Activated T-cell treated with anti-CD3 and anti-CD28 coated beads, Interleukin-2, amount 50 U/mL, for 72 hours (primary cell): ENCODE data around the gene ZNF770. TPM values are rescaled to one million over a fixed set of nuclear protein-coding genes. Genes with fewer than 3 reads are reported as not detected.
A peak's percentile ranks its signal among the peaks of the same experiment; 100 is the strongest.

ENCODE experiments used
- ATAC-seq, 2 donors: fragments of 150-1000 bp; cut with Tn5 transposase; replicated peaks in 1 of 2; 2 replicates each; pipeline ENCODE4 v1.10.0; 2021; ENCODE audit warnings: moderate library complexity in 2 of 2, mild to moderate bottlenecking in 1 of 2
- DNase-seq, 2 donors: peaks; one replicate each; pipeline ENCODE4 v3.0.0; 2021 to 2022; ENCODE audit warnings: mixed read lengths in 1 of 2
- H3K27ac Mint-ChIP-seq: one replicate; pipeline ENCODE4 v1.8.0; 2022; ENCODE audit warnings: mild to moderate bottlenecking, moderate library complexity, mixed read lengths
- H3K27me3 Mint-ChIP-seq: one replicate; pipeline ENCODE4 v1.8.0; 2022; ENCODE audit warnings: low read depth, mixed read lengths
- H3K36me3 Mint-ChIP-seq, 2 donors: one replicate each; pipeline ENCODE4 v1.8.0; 2022; ENCODE audit warnings: mixed read lengths in 2 of 2, mild to moderate bottlenecking in 1 of 2; ENCODE audit not compliant: insufficient read depth in 2 of 2
- H3K4me1 Mint-ChIP-seq: one replicate; pipeline ENCODE4 v1.8.0; 2022; ENCODE audit warnings: low read depth, mixed read lengths
- H3K4me3 Mint-ChIP-seq, 2 donors: one replicate each; pipeline ENCODE4 v1.8.0; 2022; ENCODE audit warnings: mild to moderate bottlenecking in 2 of 2, mixed read lengths in 2 of 2, moderate library complexity in 2 of 2
- H3K9me3 Mint-ChIP-seq, 2 donors: one replicate each; pipeline ENCODE4 v1.8.0; 2022; ENCODE audit warnings: mixed read lengths in 2 of 2
- total RNA-seq, 2 donors: library from RNA; stranded (reverse); gene quantifications; one replicate each; pipeline ENCODE4 v1.2.3, GENCODE V29; 2022

ZNF770 gene
- total RNA-seq = 10 to 100 TPM; 45.7 to 46.9 TPM

DNA sequence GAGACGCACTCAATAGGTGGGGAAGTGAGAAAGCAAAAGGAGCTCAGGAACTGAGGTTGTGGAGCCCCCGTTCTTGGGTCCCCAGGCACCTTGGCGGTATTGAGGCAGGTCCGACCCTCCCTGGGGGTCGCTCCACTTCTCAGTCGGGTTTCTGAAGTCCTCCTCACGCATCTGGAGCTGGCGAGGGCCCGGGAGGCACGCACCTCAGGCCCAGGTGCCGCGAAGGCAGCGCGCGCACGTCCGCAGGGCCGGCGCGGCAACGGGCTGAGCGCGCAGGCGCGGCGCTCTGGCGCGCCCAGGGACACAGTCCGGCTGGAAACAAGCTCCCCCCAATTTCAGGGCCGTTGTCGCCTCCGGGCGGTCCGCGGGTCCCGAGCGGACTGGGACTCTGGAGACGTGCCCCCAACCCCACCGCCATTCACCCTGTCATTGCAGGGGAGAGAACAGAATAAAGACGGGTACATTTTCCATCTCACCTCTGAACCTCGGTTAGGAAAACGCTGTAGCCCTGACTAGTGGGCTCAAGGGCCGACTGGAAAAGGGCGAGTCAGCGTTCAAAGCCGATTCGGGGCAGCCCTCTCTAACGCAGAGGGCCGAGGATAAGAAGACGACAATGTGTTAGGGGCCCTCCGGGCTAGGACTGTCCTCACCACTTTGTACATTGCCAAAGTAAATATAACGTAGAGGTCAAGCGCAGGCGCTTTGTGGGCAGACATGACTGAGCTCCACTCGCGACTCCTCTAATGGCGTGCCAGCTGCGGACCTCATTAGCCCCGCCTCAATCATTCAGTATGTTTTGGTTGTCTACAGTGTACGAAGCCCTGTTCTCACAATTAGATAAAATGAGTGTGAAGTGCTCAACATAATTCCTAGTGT, at the start of gene ZNF770:
Gene ZNF770 (minus strand): TSS at position 261 of the 876 bp plus-strand sequence. CDS start 4,853 bp downstream, outside the sequence.
- Mint-ChIP-seq H3K27ac (peak within 1 kb of the TSS; percentile 98), H3K9me3 (no peaks in the 10 kb centered on the region), H3K27me3 (no peaks in the 10 kb centered on the region), H3K4me1 (peaks cover 54% of the 10 kb centered on the region), H3K36me3 (peaks cover 0 to 3% of the 10 kb centered on the region in 2 donors), H3K4me3 (peak within 1 kb of the TSS; percentile 96 to 98)
- peak; percentile 91 for ATAC-seq
- peak; percentile 78 to 89 for DNase-seq

- Mint-ChIP-seq H3K9me3 (no peaks in the 10 kb centered on the region), H3K4me3 (no peak overlapping the region), H3K36me3 (no peaks in the 10 kb centered on the region), H3K4me1 (no peaks in the 10 kb centered on the region), H3K27ac (no peak overlapping the region), H3K27me3 (no peaks in the 10 kb centered on the region)
- DNase-seq = no peak
- no peak for ATAC-seq
Observed at GRCh38 chr15:35028235-35028984, 40.3 kb upstream of the ZNF770 start.

GRCh38 chr15:35023804-35024203, 35.7 kb upstream of the ZNF770 start:
- DNase-seq = no peak
- peaks cover 7% of the 10 kb centered on the region for H3K4me1 Mint-ChIP-seq
- no peaks in the 10 kb centered on the region for H3K36me3 Mint-ChIP-seq
- H3K9me3 Mint-ChIP-seq = no peaks in the 10 kb centered on the region
- ATAC-seq = no peak
- no peak overlapping the region for H3K4me3 Mint-ChIP-seq
- H3K27ac Mint-ChIP-seq = no peak overlapping the region
- H3K27me3 Mint-ChIP-seq = peaks cover 19% of the 10 kb centered on the region

DNA sequence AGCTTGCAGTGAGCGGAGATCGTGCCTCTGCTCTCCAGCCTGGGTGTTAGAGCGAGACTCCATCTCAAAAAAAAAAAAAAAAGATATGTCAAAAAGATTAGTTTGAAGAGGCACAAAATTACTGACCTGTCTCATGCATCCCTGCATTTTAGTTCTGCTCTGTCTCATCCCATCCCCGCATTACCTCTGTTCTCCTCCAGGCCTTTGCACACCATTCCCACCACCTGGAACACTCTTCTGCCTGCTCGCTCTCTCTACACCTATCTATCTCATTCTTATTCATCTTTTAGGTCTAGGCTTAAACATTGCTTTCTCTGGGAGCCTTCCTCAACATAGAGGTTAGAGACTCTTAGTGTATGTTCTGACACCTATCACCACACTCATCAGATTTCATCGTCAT, 32.9 kb upstream of the ZNF770 start:
- Mint-ChIP-seq H3K36me3 (no peaks in the 10 kb centered on the region), H3K4me1 (peaks cover 7% of the 10 kb centered on the region), H3K27me3 (peaks cover 19% of the 10 kb centered on the region), H3K4me3 (no peak overlapping the region), H3K27ac (no peak overlapping the region), H3K9me3 (no peaks in the 10 kb centered on the region)
- DNase-seq = no peak
- no peak for ATAC-seq

DNA sequence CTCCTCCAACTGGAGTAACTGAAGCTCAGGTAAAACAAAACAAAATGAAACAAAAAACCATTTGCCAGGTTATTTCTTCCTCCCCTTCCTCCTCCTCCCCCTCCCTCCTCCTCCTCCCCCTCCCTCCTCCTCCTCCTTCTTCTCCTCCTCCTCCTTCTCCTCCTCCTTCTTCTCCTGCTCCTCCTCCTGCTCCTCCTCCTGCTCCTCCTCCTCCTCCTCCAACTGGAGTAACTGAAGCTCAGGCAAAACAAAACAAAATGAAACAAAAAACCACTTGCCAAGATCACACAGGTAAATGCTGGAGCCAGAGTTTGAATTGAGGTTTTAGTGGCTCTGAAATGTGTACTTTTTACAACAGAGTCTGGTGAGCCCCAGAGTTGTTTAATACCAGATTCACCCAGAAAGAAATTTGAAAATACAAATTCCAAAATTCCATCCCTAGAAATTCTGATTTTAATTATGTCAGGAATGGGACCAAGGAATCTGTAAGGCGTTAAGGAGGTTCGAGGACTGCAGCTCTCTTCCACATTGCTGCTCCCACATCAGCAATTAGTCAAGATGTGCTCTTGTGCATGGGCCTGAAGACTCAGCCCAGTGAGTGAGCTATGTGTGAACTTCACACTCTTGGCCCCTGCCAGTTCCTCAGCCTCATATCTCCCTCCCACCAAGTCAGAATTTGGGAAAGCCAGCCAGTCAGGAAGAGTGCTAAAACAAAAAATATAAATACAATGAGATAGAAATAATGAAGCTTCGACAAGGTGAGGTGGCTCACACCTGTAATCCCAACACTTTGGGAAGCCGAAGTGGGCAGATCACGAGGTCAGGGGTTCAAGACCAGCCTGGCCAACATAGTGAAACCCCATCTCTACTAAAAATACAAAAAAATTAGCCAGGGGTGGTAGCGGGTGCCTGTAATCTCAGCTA, 31.6 kb upstream of the ZNF770 start:
- DNase-seq = no peak
- Mint-ChIP-seq H3K4me3 (no peak overlapping the region), H3K9me3 (no peaks in the 10 kb centered on the region), H3K27ac (no peak overlapping the region), H3K27me3 (peaks cover 19% of the 10 kb centered on the region), H3K4me1 (peaks cover 7% of the 10 kb centered on the region), H3K36me3 (no peaks in the 10 kb centered on the region)
- no peak for ATAC-seq

GRCh38 chr15:35014241-35014640, 26.2 kb upstream of the ZNF770 start:
- Mint-ChIP-seq H3K27ac (no peak overlapping the region), H3K4me3 (no peak overlapping the region), H3K36me3 (no peaks in the 10 kb centered on the region), H3K27me3 (no peaks in the 10 kb centered on the region), H3K9me3 (no peaks in the 10 kb centered on the region), H3K4me1 (peaks cover under 1% of the 10 kb centered on the region)
- ATAC-seq (no peak), DNase-seq (no peak)

GRCh38 chr15:35013370-35013769, 25.3 kb upstream of the ZNF770 start:
- Mint-ChIP-seq H3K9me3 (no peaks in the 10 kb centered on the region), H3K27ac (no peak overlapping the region), H3K4me3 (no peak overlapping the region), H3K36me3 (no peaks in the 10 kb centered on the region), H3K27me3 (no peaks in the 10 kb centered on the region), H3K4me1 (no peaks in the 10 kb centered on the region)
- ATAC-seq = no peak
- no peak for DNase-seq

GRCh38 chr15:35007397-35007796, 19.3 kb upstream of the ZNF770 start:
- ATAC-seq (no peak), DNase-seq (no peak)
- H3K9me3 Mint-ChIP-seq = no peaks in the 10 kb centered on the region
- H3K4me1 Mint-ChIP-seq = no peaks in the 10 kb centered on the region
- no peak overlapping the region for H3K4me3 Mint-ChIP-seq
- no peaks in the 10 kb centered on the region for H3K27me3 Mint-ChIP-seq
- H3K27ac Mint-ChIP-seq = no peak overlapping the region
- H3K36me3 Mint-ChIP-seq = no peaks in the 10 kb centered on the region

GRCh38 chr15:35005933-35006332, 17.8 kb upstream of the ZNF770 start:
- no peaks in the 10 kb centered on the region for H3K27me3 Mint-ChIP-seq
- no peak overlapping the region for H3K4me3 Mint-ChIP-seq

GRCh38 chr15:35003928-35004327, 15.8 kb upstream of the ZNF770 start:
- no peaks in the 10 kb centered on the region for H3K4me1 Mint-ChIP-seq
- no peak overlapping the region for H3K4me3 Mint-ChIP-seq
- H3K27ac Mint-ChIP-seq = no peak overlapping the region
- DNase-seq (no peak), ATAC-seq (no peak)
- no peaks in the 10 kb centered on the region for H3K27me3 Mint-ChIP-seq
- H3K36me3 Mint-ChIP-seq = no peaks in the 10 kb centered on the region
- H3K9me3 Mint-ChIP-seq = no peaks in the 10 kb centered on the region

More at GRCh38 chr15:35005933-35006332, 17.8 kb upstream of the ZNF770 start:
- no peak for ATAC-seq
- Mint-ChIP-seq H3K9me3 (no peaks in the 10 kb centered on the region), H3K36me3 (no peaks in the 10 kb centered on the region), H3K27ac (no peak overlapping the region), H3K4me1 (no peaks in the 10 kb centered on the region)
- DNase-seq = no peak

- Mint-ChIP-seq H3K4me1 (no peaks in the 10 kb centered on the region), H3K4me3 (no peak overlapping the region), H3K27me3 (peaks cover 4% of the 10 kb centered on the region), H3K36me3 (no peaks in the 10 kb centered on the region), H3K9me3 (no peaks in the 10 kb centered on the region), H3K27ac (no peak overlapping the region)
- no peak for DNase-seq
- ATAC-seq = no peak
Observed at GRCh38 chr15:35000511-35000910, 12.4 kb upstream of the ZNF770 start.

GRCh38 chr15:34999906-35000305, 11.8 kb upstream of the ZNF770 start:
- H3K27ac Mint-ChIP-seq = no peak overlapping the region
- no peaks in the 10 kb centered on the region for H3K36me3 Mint-ChIP-seq
- no peaks in the 10 kb centered on the region for H3K9me3 Mint-ChIP-seq
- DNase-seq (no peak), ATAC-seq (no peak)
- peaks cover 10% of the 10 kb centered on the region for H3K27me3 Mint-ChIP-seq
- no peak overlapping the region for H3K4me3 Mint-ChIP-seq
- peaks cover 2% of the 10 kb centered on the region for H3K4me1 Mint-ChIP-seq
